GM12801 (cell line): ENCODE results near the gene CDC42.

ENCODE experiments used
- TF ChIP-seq, protein P1 (sequence below): IDR thresholded peaks from one replicate; pipeline ENCODE4 v1.5.1; 2011; ENCODE audit warnings: control low read depth; ENCODE audit not compliant: insufficient read length; ENCODE audit errors: extremely low read depth

Gene CDC42

DNA sequence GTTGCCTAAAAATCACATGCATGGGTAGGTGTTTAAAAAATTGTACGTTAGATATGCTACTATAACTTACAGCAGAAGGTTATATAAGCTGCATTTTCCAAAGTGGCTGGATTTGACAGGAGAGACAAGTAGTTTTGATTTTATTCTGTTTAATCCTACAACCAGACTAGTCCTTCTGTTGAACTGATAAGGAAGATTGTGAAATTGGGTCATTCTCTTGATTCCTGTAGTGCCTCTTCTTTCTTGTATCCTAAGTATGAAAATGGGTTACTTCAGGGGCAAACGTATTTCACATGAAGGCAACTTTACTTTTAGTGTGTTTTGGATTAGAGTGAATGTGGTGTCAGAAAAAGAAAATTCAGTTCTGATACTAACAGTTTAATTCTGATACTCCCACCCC, 19.0 kb downstream of the CDC42 start:
- TF ChIP-seq, protein P1, sequence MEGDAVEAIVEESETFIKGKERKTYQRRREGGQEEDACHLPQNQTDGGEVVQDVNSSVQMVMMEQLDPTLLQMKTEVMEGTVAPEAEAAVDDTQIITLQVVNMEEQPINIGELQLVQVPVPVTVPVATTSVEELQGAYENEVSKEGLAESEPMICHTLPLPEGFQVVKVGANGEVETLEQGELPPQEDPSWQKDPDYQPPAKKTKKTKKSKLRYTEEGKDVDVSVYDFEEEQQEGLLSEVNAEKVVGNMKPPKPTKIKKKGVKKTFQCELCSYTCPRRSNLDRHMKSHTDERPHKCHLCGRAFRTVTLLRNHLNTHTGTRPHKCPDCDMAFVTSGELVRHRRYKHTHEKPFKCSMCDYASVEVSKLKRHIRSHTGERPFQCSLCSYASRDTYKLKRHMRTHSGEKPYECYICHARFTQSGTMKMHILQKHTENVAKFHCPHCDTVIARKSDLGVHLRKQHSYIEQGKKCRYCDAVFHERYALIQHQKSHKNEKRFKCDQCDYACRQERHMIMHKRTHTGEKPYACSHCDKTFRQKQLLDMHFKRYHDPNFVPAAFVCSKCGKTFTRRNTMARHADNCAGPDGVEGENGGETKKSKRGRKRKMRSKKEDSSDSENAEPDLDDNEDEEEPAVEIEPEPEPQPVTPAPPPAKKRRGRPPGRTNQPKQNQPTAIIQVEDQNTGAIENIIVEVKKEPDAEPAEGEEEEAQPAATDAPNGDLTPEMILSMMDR, result no peak

DNA sequence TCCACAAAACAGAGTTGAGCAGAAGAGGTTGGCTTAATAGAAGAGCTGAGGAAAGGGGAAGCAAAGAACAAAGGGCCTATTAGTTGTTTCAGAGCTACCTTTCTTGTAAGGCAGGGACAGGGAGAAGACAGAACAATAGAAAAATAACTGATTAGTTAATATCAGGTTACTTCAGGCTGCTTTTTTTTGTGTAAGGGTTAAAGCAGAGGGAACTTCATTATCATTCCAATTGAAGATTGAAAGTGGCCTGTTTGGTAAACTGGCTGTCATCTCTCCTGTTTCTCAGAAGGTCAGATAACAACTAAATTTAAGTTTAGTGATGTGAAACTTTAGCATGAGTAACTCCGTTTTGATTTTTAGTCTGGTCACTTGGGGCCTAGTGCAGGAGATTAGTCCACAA, 22.3 kb downstream of the CDC42 start:
- TF ChIP-seq, protein P1, result no peak

DNA sequence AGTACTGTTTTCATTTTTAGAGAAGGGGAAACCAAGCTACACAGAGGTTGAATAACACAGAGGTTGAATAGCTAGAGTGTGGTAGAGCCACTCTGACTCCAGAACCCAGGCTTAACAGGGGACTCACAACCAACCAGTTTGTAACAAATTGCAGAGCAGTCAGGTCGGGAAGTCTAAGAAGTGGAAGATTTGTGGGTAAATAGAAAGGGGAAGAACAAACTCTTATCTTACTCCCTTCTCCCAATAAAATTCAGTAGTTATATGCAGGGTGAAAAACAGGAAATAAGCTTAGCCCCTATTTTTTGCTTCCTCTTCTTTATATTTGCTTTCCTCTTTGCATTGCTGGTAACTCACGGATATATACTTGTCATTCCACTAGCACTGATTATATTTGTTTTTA, 23.2 kb downstream of the CDC42 start:
- TF ChIP-seq, protein P1, result no peak

DNA sequence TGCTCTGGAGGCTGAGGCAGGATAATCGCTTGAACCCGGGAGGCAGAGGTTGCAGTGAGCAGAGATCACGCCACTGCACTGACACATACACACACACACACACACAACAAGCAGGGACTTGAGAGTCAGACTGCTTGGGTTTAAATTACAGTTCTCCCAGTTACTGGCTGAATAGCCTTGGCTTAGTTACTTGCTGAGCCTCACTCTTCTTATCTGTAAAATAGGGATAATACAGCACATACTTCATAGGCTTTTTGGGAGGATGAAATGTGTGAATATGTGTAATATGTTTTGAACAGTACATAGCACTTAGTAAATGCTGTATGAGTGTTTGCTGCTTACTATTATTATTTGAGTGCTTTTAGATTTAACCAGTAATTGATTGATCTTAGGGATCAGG, 23.8 kb downstream of the CDC42 start:
- TF ChIP-seq, protein P1, result no peak

DNA sequence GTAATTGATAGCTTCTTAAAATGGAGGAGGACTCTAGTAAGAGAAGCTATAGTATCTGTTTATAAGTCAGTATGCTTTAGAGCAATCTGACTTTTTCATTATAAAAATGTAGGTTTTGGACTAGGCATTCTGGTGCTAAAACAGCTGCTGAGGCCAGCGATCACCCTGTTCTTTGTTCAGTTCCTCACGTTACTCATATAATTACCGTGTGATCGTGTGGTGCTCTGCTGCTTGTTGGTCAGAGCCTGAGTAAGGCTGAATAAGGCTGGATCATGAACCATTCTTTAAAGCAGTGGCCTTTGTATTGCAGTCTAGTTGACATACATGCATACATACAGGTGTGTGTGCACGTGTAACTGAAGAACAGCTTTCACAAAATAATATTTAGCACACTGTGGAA, 25.2 kb downstream of the CDC42 start:
- TF ChIP-seq, protein P1, result no peak

DNA sequence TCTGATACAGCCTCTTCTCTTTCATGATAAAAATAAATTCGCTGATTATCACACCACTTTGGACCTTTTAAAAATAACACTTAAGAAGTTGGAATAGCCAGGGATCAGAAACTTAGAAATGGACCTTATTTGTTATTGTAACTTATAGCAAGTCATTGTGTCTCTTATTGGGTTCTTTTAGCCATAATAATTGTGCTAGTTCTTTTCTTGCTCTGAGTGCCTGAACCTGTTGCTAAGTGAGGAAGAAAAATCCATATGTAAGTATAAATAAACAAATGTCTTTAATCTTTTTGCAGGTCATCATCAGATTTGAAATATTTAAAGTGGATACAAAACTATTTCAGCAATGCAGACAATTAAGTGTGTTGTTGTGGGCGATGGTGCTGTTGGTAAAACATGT, 25.6 kb downstream of the CDC42 start:
- TF ChIP-seq, protein P1, result no peak

DNA sequence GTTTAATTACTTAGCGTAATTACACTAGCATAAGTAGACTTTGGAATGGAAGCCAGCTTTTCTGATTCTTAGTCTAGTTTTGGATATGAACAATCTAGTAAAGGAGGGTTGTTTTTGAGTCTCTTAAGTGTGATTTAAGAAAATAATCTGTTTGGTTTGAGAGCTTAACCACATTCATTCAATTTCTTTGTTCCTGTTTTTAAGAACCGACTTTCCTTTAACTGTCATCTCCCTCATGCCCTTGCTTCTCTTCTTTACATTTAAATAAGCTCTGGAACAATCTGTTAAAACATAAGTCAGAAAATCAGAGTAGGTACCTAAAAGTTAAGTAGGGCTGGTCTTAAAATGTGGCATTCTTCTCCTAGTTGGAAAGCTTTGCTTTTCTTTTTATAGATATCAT, 27.7 kb downstream of the CDC42 start:
- TF ChIP-seq, protein P1, result no peak

DNA sequence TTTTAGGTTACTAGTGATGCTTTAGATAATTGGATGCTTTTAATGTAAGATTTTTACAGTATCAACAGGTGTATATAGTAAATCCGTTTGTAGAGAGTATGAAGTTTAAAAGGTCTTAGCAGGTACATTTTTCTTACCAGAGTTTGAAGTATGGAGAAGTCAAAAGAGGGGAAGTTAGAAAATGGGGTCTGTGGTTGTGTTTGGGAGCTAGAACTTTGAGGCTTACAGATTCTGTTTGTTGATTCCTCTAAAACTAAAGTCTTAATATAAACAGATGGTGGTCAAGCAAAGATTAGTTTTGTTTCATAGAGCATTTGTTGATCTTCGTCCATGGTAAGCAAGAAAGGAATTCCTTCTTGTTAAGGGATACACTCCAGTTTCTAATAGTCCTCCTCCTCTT, 35.8 kb downstream of the CDC42 start:
- TF ChIP-seq, protein P1, result no peak
